Adrenal gland (tissue), 5 donors: ENCODE data around the gene CYP4F3.

Experiments
- POLR2A ChIP-seq, 2 donors: fragments of 450-650 bp; IDR thresholded peaks; one replicate each; pipeline ENCODE4 v1.6.1; 2017; ENCODE audit warnings: antibody characterized with exemption in 2 of 2, mild to moderate bottlenecking in 2 of 2, moderate library complexity in 1 of 2
- TF ChIP-seq, protein P1 (sequence below), 6 experiments: fragments of 450-650 bp in 4 of 6; fragments of 200-600 bp in 2 of 6; sonication (generic) in 1 of 6; IDR thresholded peaks; 1 replicate in 5 of 6; 2 replicates in 1 of 6; pipeline versions ENCODE4 v1.5.1 to v1.8.0; 2016 to 2021; ENCODE audit warnings: antibody characterized with exemption in 6 of 6, mild to moderate bottlenecking in 2 of 6, moderate library complexity in 1 of 6
- donor health status: DM: no; HTN: no; CAD: no.

- TF ChIP-seq, protein P1, sequence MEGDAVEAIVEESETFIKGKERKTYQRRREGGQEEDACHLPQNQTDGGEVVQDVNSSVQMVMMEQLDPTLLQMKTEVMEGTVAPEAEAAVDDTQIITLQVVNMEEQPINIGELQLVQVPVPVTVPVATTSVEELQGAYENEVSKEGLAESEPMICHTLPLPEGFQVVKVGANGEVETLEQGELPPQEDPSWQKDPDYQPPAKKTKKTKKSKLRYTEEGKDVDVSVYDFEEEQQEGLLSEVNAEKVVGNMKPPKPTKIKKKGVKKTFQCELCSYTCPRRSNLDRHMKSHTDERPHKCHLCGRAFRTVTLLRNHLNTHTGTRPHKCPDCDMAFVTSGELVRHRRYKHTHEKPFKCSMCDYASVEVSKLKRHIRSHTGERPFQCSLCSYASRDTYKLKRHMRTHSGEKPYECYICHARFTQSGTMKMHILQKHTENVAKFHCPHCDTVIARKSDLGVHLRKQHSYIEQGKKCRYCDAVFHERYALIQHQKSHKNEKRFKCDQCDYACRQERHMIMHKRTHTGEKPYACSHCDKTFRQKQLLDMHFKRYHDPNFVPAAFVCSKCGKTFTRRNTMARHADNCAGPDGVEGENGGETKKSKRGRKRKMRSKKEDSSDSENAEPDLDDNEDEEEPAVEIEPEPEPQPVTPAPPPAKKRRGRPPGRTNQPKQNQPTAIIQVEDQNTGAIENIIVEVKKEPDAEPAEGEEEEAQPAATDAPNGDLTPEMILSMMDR (IDR thresholded peaks at IDR 0.05): no peak
- no peak for TF ChIP-seq POLR2A (IDR thresholded peaks at IDR 0.05)
Measured at GRCh38 chr19:15634105-15634504, 6.6 kb upstream of the CYP4F3 start.
